ENCODE results near the gene AVPR2. TPM values are rescaled to one million over a fixed set of nuclear protein-coding genes. Genes with fewer than 3 reads are reported as not detected.
A peak's percentile ranks its signal among the peaks of the same experiment; 100 is the strongest.

The AVPR2 gene
- total and polyA plus RNA-seq, 4 donors: 0.51 to 2.5 (median 0.84) TPM

- WGBS, 2 donors: 91 to 100% methylated on average over 13 to 17 of the region's 17 CpGs
- H3K27me3 ChIP-seq (ENCODE audit: control insufficient read depth in 3 of 3, insufficient read depth in 3 of 3, low read length in 2 of 3): no peaks in the 10 kb centered on the region
- no peaks in the 10 kb centered on the region for H3K4me1 ChIP-seq (ENCODE audit: control insufficient read depth in 5 of 5, insufficient read depth in 5 of 5, low read length in 5 of 5)
- DNase-seq (no peak), ATAC-seq (ENCODE audit: insufficient read depth, low FRiP score) (no peak)
- H3K9me3 ChIP-seq (ENCODE audit: control insufficient read depth in 4 of 4, insufficient read depth in 3 of 4, low read length in 3 of 4): no peaks in the 10 kb centered on the region
- no peak overlapping the region for H3K9ac ChIP-seq (ENCODE audit: insufficient read depth in 1 of 2, low read length in 2 of 2)
- H3K4me3 ChIP-seq: no peak overlapping the region
- no peak overlapping the region for H3K27ac ChIP-seq (ENCODE audit: low read depth in 1 of 2, low read length in 1 of 2)
- H3K36me3 ChIP-seq (ENCODE audit: control insufficient read depth in 4 of 4, insufficient read depth in 4 of 4, low read length in 4 of 4): no peaks in the 10 kb centered on the region
- TF ChIP-seq, protein P1, sequence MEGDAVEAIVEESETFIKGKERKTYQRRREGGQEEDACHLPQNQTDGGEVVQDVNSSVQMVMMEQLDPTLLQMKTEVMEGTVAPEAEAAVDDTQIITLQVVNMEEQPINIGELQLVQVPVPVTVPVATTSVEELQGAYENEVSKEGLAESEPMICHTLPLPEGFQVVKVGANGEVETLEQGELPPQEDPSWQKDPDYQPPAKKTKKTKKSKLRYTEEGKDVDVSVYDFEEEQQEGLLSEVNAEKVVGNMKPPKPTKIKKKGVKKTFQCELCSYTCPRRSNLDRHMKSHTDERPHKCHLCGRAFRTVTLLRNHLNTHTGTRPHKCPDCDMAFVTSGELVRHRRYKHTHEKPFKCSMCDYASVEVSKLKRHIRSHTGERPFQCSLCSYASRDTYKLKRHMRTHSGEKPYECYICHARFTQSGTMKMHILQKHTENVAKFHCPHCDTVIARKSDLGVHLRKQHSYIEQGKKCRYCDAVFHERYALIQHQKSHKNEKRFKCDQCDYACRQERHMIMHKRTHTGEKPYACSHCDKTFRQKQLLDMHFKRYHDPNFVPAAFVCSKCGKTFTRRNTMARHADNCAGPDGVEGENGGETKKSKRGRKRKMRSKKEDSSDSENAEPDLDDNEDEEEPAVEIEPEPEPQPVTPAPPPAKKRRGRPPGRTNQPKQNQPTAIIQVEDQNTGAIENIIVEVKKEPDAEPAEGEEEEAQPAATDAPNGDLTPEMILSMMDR (IDR thresholded peaks at IDR 0.05; ENCODE audit: control extremely low read depth, extremely low read depth): no peak
These were observed 9.2 kb downstream of the AVPR2 start for GRCh38 chrX:153913701-153914100.

DNA sequence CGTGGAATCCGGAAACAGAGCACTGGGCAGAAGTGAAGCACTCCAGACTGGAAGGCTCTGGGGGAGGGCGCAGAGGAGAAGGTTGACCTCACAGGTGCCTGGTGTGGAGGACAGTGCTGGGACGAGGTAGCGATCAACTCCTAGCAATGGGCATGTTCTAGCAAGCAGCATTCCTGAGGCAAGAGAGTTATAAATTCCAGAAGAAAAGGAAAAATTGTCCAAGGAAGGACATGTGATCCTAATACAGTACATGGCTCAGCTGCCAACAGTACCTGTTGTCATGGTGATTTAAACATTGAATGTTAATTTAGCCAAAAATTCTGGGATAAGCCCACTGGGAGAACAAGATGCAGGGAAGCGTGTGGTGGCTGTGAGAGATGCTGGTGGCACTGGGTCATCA is 13.4 kb downstream of the AVPR2 start:
- DNase-seq: no peak
- no peak overlapping the region for H3K27ac ChIP-seq (ENCODE audit: low read depth in 1 of 2, low read length in 1 of 2)
- H3K4me3 ChIP-seq: no peak overlapping the region
- H3K9ac ChIP-seq (ENCODE audit: insufficient read depth in 1 of 2, low read length in 2 of 2): no peak overlapping the region
- peaks cover 0 to 3% (median 0%) of the 10 kb centered on the region in 3 donors for H3K27me3 ChIP-seq (ENCODE audit: control insufficient read depth in 3 of 3, insufficient read depth in 3 of 3, low read length in 2 of 3)
- WGBS, 2 donors: 86 to 92% methylated on average over 6 of the region's 6 CpGs
- H3K4me1 ChIP-seq (ENCODE audit: control insufficient read depth in 5 of 5, insufficient read depth in 5 of 5, low read length in 5 of 5): peaks cover 0 to 5% (median 0%) of the 10 kb centered on the region in 5 donors
- peaks cover 0 to 9% (median 0%) of the 10 kb centered on the region in 4 donors for H3K36me3 ChIP-seq (ENCODE audit: control insufficient read depth in 4 of 4, insufficient read depth in 4 of 4, low read length in 4 of 4)
- no peak for ATAC-seq (ENCODE audit: insufficient read depth, low FRiP score)
- no peaks in the 10 kb centered on the region for H3K9me3 ChIP-seq (ENCODE audit: control insufficient read depth in 4 of 4, insufficient read depth in 3 of 4, low read length in 3 of 4)
- TF ChIP-seq, protein P1 (IDR thresholded peaks at IDR 0.05; ENCODE audit: control extremely low read depth, extremely low read depth): no peak

DNA sequence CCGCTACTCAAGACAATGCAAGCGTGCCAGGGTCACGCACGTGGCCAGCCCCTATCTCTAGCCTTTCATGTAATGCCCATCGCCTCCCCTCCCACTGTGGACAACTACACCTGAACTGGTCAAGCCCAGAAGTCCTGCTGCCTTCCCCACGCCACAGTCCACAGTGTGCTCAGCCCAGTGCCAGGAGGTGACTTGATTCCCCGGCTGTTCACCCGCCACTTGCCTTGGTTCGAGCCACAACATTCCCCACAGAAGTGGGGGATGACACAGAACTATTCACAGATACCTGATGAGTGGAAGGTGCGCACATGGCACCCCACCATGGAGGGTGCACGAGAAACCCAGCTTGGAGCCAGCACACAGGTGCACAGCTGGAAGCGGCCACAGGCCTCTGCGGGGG is 14.8 kb downstream of the AVPR2 start:
- H3K9ac ChIP-seq (ENCODE audit: insufficient read depth in 1 of 2, low read length in 2 of 2): no peak overlapping the region
- H3K4me1 ChIP-seq (ENCODE audit: control insufficient read depth in 5 of 5, insufficient read depth in 5 of 5, low read length in 5 of 5): peaks cover 0 to 12% (median 4%) of the 10 kb centered on the region in 5 donors
- H3K9me3 ChIP-seq (ENCODE audit: control insufficient read depth in 4 of 4, insufficient read depth in 3 of 4, low read length in 3 of 4): no peaks in the 10 kb centered on the region
- H3K4me3 ChIP-seq: no peak overlapping the region
- peaks cover 0 to 3% (median 0%) of the 10 kb centered on the region in 3 donors for H3K27me3 ChIP-seq (ENCODE audit: control insufficient read depth in 3 of 3, insufficient read depth in 3 of 3, low read length in 2 of 3)
- TF ChIP-seq, protein P1 (IDR thresholded peaks at IDR 0.05; ENCODE audit: control extremely low read depth, extremely low read depth): no peak
- 90 to 94% methylated on average over 11 to 13 of the region's 13 CpGs for WGBS, 2 donors
- H3K36me3 ChIP-seq (ENCODE audit: control insufficient read depth in 4 of 4, insufficient read depth in 4 of 4, low read length in 4 of 4): peaks cover 0 to 9% (median 0%) of the 10 kb centered on the region in 4 donors
- H3K27ac ChIP-seq (ENCODE audit: low read depth in 1 of 2, low read length in 1 of 2): no peak overlapping the region
- peak in 1 of 3 donors; percentile 1 for DNase-seq
- ATAC-seq (ENCODE audit: insufficient read depth, low FRiP score): no peak

- Histone ChIP-seq H3K4me1 (ENCODE audit: control insufficient read depth in 5 of 5, insufficient read depth in 5 of 5, low read length in 5 of 5) (peaks cover 0 to 15% (median 10%) of the 10 kb centered on the region in 5 donors), H3K36me3 (ENCODE audit: control insufficient read depth in 4 of 4, insufficient read depth in 4 of 4, low read length in 4 of 4) (peaks cover 0 to 9% (median 0%) of the 10 kb centered on the region in 4 donors), H3K27ac (ENCODE audit: low read depth in 1 of 2, low read length in 1 of 2) (no peak overlapping the region), H3K9me3 (ENCODE audit: control insufficient read depth in 4 of 4, insufficient read depth in 3 of 4, low read length in 3 of 4) (no peaks in the 10 kb centered on the region), H3K4me3 (no peak overlapping the region), H3K27me3 (ENCODE audit: control insufficient read depth in 3 of 3, insufficient read depth in 3 of 3, low read length in 2 of 3) (peaks cover 0 to 3% (median 0%) of the 10 kb centered on the region in 3 donors), H3K9ac (ENCODE audit: insufficient read depth in 1 of 2, low read length in 2 of 2) (no peak overlapping the region)
- 91 to 97% methylated on average over 13 to 14 of the region's 14 CpGs for WGBS, 2 donors
- DNase-seq: no peak
- TF ChIP-seq, protein P1 (IDR thresholded peaks at IDR 0.05; ENCODE audit: control extremely low read depth, extremely low read depth): no peak
- ATAC-seq (ENCODE audit: insufficient read depth, low FRiP score): no peak
These were observed 16.1 kb downstream of the AVPR2 start for GRCh38 chrX:153920546-153920945.

Data from lung (tissue), 12 donors.